GM12878 (cell line): ENCODE data around the gene THRAP3. TPM values are rescaled to one million over a fixed set of nuclear protein-coding genes. Genes with fewer than 3 reads are reported as not detected.

Source experiments
- ATAC-seq: fragments of 200-7000 bp; cut with Tn5 transposase; 3 replicates; pipeline ENCODE4 v1.9.1; 2020; ENCODE audit warnings: mild to moderate bottlenecking, moderate library complexity
- BruUV-seq: library from RNA; stranded (reverse); fragments of 400-500 nt; replicated peaks from 2 replicates; lab custom pipeline; 2021; lab: Mats Ljungman, UMichigan
- CTCF ChIA-PET: fragments of 300-600 bp; sonication (Branson Sonifier 250); formaldehyde crosslinking; extraction: SDS; loops from one replicate; lab custom pipeline; 2021; ENCODE audit warnings: inconsistent platforms; lab: Yijun Ruan, JAX
- POLR2A ChIA-PET: fragments of 350-600 bp; formaldehyde crosslinking; extraction: SDS; loops from one replicate; lab custom pipeline; 2021; ENCODE audit warnings: inconsistent platforms; lab: Charles Lee
- RAD21 ChIA-PET: fragments of 300-600 bp; sonication (Branson Sonifier 250); formaldehyde crosslinking; loops from one replicate; lab custom pipeline; 2023; ENCODE audit warnings: antibody characterized with exemption; ENCODE audit not compliant: unreplicated experiment; lab: Charles Lee
- SMC1A ChIA-PET: fragments of 300-600 bp; sonication (Branson Sonifier 250); formaldehyde crosslinking; loops from one replicate; lab custom pipeline; 2023; ENCODE audit not compliant: unreplicated experiment, uncharacterized antibody; lab: Charles Lee
- DNase-seq: peaks from one replicate; pipeline ENCODE4 v3.0.0-alpha.2; 2011; ENCODE audit warnings: low read depth, low spot score
- FAIRE-seq: peaks from 3 replicates; lab custom pipeline; 2011; peaks lifted over from hg19 to GRCh38; lab: Jason Lieb, UNC
- H2AFZ ChIP-seq: 2 replicates; pipeline ENCODE4 v1.6.0; 2011; ENCODE audit warnings: low read depth, low read length, control low read depth; ENCODE audit not compliant: control insufficient read depth
- H3K27ac ChIP-seq: 2 replicates; pipeline ENCODE4 v1.5.1; 2011; ENCODE audit warnings: control low read depth; ENCODE audit not compliant: control insufficient read depth, insufficient read depth
- H3K27me3 ChIP-seq, 2 experiments: replicated peaks in 1 of 2; 2 replicates each; pipeline versions ENCODE4 v1.6.0 to v1.6.1; 2011; ENCODE audit warnings: low read length in 1 of 2; ENCODE audit not compliant: control insufficient read depth in 2 of 2, insufficient read depth in 2 of 2
- H3K36me3 ChIP-seq, 2 experiments: 2 replicates each; pipeline ENCODE4 v1.5.1; 2011; ENCODE audit warnings: low read length in 1 of 2; ENCODE audit not compliant: control insufficient read depth in 2 of 2, insufficient read depth in 2 of 2
- H3K4me1 ChIP-seq: 2 replicates; pipeline ENCODE4 v1.6.1; 2011; ENCODE audit warnings: mild to moderate bottlenecking, low read length, moderate library complexity, mixed read lengths; ENCODE audit not compliant: control insufficient read depth, insufficient read depth
- H3K4me2 ChIP-seq: 2 replicates; pipeline ENCODE4 v1.6.0; 2011; ENCODE audit warnings: control low read depth; ENCODE audit not compliant: control insufficient read depth, insufficient read depth
- H3K4me3 ChIP-seq: fragments of 200-600 bp; sonication (generic); 2 replicates; pipeline ENCODE4 v1.5.1; 2016
- H3K79me2 ChIP-seq: 2 replicates; pipeline ENCODE4 v1.6.0; 2011; ENCODE audit warnings: low read length; ENCODE audit not compliant: control insufficient read depth, insufficient read depth
- H3K9ac ChIP-seq: 2 replicates; pipeline ENCODE4 v1.8.0; 2011; ENCODE audit warnings: low read length, control low read depth, mixed read lengths; ENCODE audit not compliant: control insufficient read depth, insufficient read depth
- H3K9me3 ChIP-seq: replicated peaks from 3 replicates; pipeline ENCODE4 v1.5.1; 2011; ENCODE audit warnings: mild to moderate bottlenecking, low read length; ENCODE audit not compliant: control insufficient read depth, insufficient read depth
- H4K20me1 ChIP-seq: 2 replicates; pipeline ENCODE4 v1.6.0; 2011; ENCODE audit not compliant: control insufficient read depth, insufficient read depth
- KDM1A ChIP-seq: fragments of 200-600 bp; sonication (generic); IDR thresholded peaks from 2 replicates; pipeline ENCODE4 v1.6.1; 2016; ENCODE audit warnings: borderline replicate concordance
- RAD21 ChIP-seq: IDR thresholded peaks from 2 replicates; pipeline ENCODE4 v1.6.1; 2011; ENCODE audit warnings: mild to moderate bottlenecking, low read depth, low read length, moderate library complexity; ENCODE audit not compliant: insufficient read depth
- SMC3 ChIP-seq: IDR thresholded peaks from 2 replicates; pipeline ENCODE4 v1.6.1; 2011; ENCODE audit warnings: low read length, improper control_type of control experiment, borderline replicate concordance
- YY1 ChIP-seq: IDR thresholded peaks from 2 replicates; pipeline ENCODE4 v1.6.1; 2011; ENCODE audit warnings: low read depth, mild to moderate bottlenecking, low read length
- WGBS: methylation state at CpG from one replicate; pipeline ENCODE4 v1.1.6; 2016; ENCODE audit warnings: low lambda C conversion rate; ENCODE audit not compliant: insufficient replicate concordance, insufficient coverage; ENCODE audit errors: missing lambda C conversion rate; 5-methylcytosine and 5-hydroxymethylcytosine counted together
- in situ Hi-C: fragments of 300-500 bp; cut with MboI; formaldehyde crosslinking; loops from 9 replicates; pipeline ENCODE4 v1.14.3; 2018; ENCODE audit warnings: mixed read lengths
- intact Hi-C: fragments of 100-400 bp; cut with micrococcal nuclease; formaldehyde crosslinking; loops from one replicate; pipeline ENCODE4 v1.14.2; 2022; ENCODE audit not compliant: unreplicated experiment
- polyA plus RNA-seq, 11 experiments: library from polyadenylated mRNA; depleted of rRNA in 4 of 11; unstranded in 6 of 11; stranded (reverse) in 5 of 11; fragments of >200 nt; fragmentation: Nextera tagmentation in 4 of 11; fragmentation: Illumina TruSeq in 1 of 11; extraction: Ambion mirVana in 4 of 11; extraction: Trizol in 1 of 11; gene quantifications; 1 replicate in 1 of 11; 2 replicates in 10 of 11; pipeline versions ENCODE4 v1.2.1 to v1.2.3, GENCODE V29; 2011 to 2016; ENCODE audit warnings: inconsistent platforms in 2 of 11, missing spikeins in 2 of 11, low read depth in 1 of 11
- total RNA-seq, 4 experiments: library from RNA; depleted of rRNA in 3 of 4; stranded (reverse); fragments of >200 nt in 3 of 4; fragmentation: Illumina TruSeq in 1 of 4; extraction: Trizol in 1 of 4; gene quantifications; 2 replicates each; pipeline versions ENCODE4 v1.2.1 to v1.2.3, GENCODE V29; 2013 to 2021
- TF ChIP-seq, protein P1 (sequence below): fragments of 150-350 bp; IDR thresholded peaks from 2 replicates; pipeline ENCODE4 v1.6.1; 2014; ENCODE audit warnings: mild to moderate bottlenecking, low read depth, low read length
- TF ChIP-seq, protein P2 (sequence below), 3 experiments: IDR thresholded peaks in 2 of 3; conservative IDR thresholded peaks in 1 of 3; 2 replicates each; pipeline ENCODE4 v1.5.1; 2011; ENCODE audit warnings: low read depth in 3 of 3, low read length in 3 of 3, mild to moderate bottlenecking in 3 of 3, control low read depth in 2 of 3, moderate library complexity in 2 of 3, inconsistent platforms in 1 of 3, mixed read lengths in 1 of 3; ENCODE audit not compliant: control insufficient read depth in 2 of 3, insufficient read depth in 1 of 3; ENCODE audit errors: extremely low read depth in 1 of 3

The THRAP3 gene
- total and polyA plus RNA-seq, 10 of the 15 experiments (the other 5 are each of a cell fraction or from before 2014, with no cell fraction given), result 76.3 to 173 (median 136) TPM

DNA sequence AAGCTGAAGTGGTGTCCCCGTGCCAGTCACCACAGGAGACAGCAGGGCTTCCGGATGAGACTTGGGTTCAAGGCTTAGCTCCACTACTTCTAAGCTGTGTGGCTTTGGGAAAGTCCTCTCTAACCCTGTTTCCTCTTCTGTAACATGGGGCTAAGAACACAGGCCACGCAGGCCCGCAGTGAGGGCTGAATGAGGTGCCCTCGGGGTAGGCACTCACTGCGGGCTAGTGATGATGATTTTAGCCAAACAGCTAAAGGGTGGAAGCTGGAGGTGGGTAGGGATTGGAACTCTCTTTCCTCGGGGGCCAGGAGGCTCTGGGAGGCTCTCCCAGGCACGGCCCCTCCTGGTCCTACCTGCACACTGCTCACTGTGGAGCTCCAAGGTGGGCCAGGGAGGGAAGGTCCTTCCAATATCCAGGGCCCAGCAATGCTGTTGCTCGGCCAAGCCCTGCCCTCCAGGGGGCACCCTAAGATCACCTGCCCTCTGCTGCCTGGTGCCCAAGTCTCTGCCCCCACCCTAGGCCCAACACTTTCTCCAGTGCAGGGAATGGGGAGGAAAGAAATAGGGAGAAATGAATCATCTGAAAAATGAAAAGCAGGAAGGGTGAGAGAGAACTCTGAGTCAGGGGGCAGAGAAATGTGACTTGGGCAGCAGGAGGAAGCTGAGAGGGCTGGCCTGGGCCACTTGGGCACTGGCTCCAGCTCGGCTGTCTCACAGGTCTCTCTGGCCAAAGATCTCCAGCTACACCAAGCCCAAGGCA lies 118.4 kb downstream of the THRAP3 start:
- Histone ChIP-seq H4K20me1 (no peaks in the 10 kb centered on the region), H3K36me3 (peaks cover 10% of the 10 kb centered on the region in 2 experiments; a peak in 3 of 4 replicates), H3K79me2 (no peaks in the 10 kb centered on the region), H3K27ac (no peak overlapping the region), H3K4me2 (no peak overlapping the region), H3K4me3 (no peak overlapping the region), H3K9ac (no peak overlapping the region), H3K4me1 (no peaks in the 10 kb centered on the region), H3K27me3 (no peaks in the 10 kb centered on the region), H3K9me3 (no peaks in the 10 kb centered on the region), H2AFZ (no peak overlapping the region)
- ChIA-PET SMC1A (interaction anchor here (0.6 to 2.8 kb wide), 9 partner anchors 11 to 129 kb away, joined by 3 to 36 read pairs (median 7); no protein-coding TSS in a partner anchor), RAD21 (interaction anchor here (0.6 to 2.3 kb wide), 19 partner anchors 10 to 193 kb away, joined by 3 to 37 read pairs (median 3); partner anchors contain the start of genes OSCP1 and TRAPPC3), POLR2A (interaction anchor here (0.6 to 1.0 kb wide), 2 partner anchors 44 to 45 kb away, joined by 3 read pairs; no protein-coding TSS in a partner anchor), CTCF (interaction anchor here (0.6 to 13.5 kb wide), 27 partner anchors 8 to 482 kb away, joined by 3 to 157 read pairs (median 5); partner anchors contain the start of genes EVA1B, LSM10, SH3D21 and TRAPPC3)
- in situ Hi-C loops, result no loop called here
- WGBS, result 82% methylated on average over 10 of the region's 10 CpGs
- intact Hi-C loops, result loop anchor here (1.0 kb wide), 2 partner anchors 27 to 78 kb away; no protein-coding TSS in a partner anchor
- DNase-seq (no peak), ATAC-seq (peak; percentile 93), FAIRE-seq (no peak)
- TF ChIP-seq, protein P1, sequence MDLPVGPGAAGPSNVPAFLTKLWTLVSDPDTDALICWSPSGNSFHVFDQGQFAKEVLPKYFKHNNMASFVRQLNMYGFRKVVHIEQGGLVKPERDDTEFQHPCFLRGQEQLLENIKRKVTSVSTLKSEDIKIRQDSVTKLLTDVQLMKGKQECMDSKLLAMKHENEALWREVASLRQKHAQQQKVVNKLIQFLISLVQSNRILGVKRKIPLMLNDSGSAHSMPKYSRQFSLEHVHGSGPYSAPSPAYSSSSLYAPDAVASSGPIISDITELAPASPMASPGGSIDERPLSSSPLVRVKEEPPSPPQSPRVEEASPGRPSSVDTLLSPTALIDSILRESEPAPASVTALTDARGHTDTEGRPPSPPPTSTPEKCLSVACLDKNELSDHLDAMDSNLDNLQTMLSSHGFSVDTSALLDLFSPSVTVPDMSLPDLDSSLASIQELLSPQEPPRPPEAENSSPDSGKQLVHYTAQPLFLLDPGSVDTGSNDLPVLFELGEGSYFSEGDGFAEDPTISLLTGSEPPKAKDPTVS, result no peak
- peak; percentile 85 for TF ChIP-seq SMC3
- peak; percentile 31; the same call in 1 of the 2 replicates for TF ChIP-seq YY1
- TF ChIP-seq, protein P2, sequence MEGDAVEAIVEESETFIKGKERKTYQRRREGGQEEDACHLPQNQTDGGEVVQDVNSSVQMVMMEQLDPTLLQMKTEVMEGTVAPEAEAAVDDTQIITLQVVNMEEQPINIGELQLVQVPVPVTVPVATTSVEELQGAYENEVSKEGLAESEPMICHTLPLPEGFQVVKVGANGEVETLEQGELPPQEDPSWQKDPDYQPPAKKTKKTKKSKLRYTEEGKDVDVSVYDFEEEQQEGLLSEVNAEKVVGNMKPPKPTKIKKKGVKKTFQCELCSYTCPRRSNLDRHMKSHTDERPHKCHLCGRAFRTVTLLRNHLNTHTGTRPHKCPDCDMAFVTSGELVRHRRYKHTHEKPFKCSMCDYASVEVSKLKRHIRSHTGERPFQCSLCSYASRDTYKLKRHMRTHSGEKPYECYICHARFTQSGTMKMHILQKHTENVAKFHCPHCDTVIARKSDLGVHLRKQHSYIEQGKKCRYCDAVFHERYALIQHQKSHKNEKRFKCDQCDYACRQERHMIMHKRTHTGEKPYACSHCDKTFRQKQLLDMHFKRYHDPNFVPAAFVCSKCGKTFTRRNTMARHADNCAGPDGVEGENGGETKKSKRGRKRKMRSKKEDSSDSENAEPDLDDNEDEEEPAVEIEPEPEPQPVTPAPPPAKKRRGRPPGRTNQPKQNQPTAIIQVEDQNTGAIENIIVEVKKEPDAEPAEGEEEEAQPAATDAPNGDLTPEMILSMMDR (IDR thresholded peaks at IDR 0.05 in 2 of 3, conservative IDR thresholded peaks at IDR 0.05 in 1 of 3; ENCODE audit: control insufficient read depth in 2 of 3, extremely low read depth in 1 of 3, insufficient read depth in 1 of 3, low read depth in 3 of 3, low read length in 3 of 3), result peak; percentile 68 to 90 (median 87)
- TF ChIP-seq RAD21, result peak; percentile 93
- TF ChIP-seq KDM1A, result no peak
- BruUV-seq, result no TSS peak
